HAP-1 (cell line): ENCODE results near the gene PPIL6.

Source experiments
- DNase-seq, 2 experiments: peaks; one replicate each; pipeline ENCODE4 v3.0.0-alpha.2; 2016 to 2020; ENCODE audit warnings: low spot score in 2 of 2
- H3K27me3 ChIP-seq: fragments of 250-450 bp; sonication (Bioruptor Pico); 2 replicates; pipeline ENCODE4 v1.5.1; 2020; ENCODE audit warnings: low read depth, mild to moderate bottlenecking, moderate library complexity
- H3K36me3 ChIP-seq: fragments of 250-450 bp; sonication (Bioruptor Pico); replicated peaks from 2 replicates; pipeline ENCODE4 v1.5.1; 2020; ENCODE audit warnings: mild to moderate bottlenecking
- H3K4me1 ChIP-seq: fragments of 250-450 bp; sonication (Bioruptor Pico); 2 replicates; pipeline ENCODE4 v1.5.1; 2020; ENCODE audit warnings: mild to moderate bottlenecking
- H3K4me3 ChIP-seq: fragments of 250-450 bp; sonication (Bioruptor Pico); 2 replicates; pipeline ENCODE4 v1.5.1; 2020; ENCODE audit warnings: mild to moderate bottlenecking, moderate library complexity
- H3K9me3 ChIP-seq: fragments of 250-450 bp; sonication (Bioruptor Pico); 2 replicates; pipeline ENCODE4 v1.5.1; 2020; ENCODE audit warnings: mild to moderate bottlenecking, moderate library complexity
- in situ Hi-C: fragments of 300-500 bp; cut with MboI; formaldehyde crosslinking; loops from 3 replicates; pipeline ENCODE4 v1.14.3; 2020; ENCODE audit warnings: low sequenced_read_pairs, inconsistent platforms, mixed read lengths

Gene PPIL6

GRCh38 chr6:109428889-109429477, 11.4 kb downstream of the PPIL6 start:
- Histone ChIP-seq H3K9me3 (no peaks in the 10 kb centered on the region), H3K27me3 (no peaks in the 10 kb centered on the region), H3K36me3 (no peaks in the 10 kb centered on the region), H3K4me3 (no peak overlapping the region), H3K4me1 (peaks cover 2% of the 10 kb centered on the region; the same call in 1 of the 2 replicates)
- in situ Hi-C loops, result no loop called here
- no peak for DNase-seq

DNA sequence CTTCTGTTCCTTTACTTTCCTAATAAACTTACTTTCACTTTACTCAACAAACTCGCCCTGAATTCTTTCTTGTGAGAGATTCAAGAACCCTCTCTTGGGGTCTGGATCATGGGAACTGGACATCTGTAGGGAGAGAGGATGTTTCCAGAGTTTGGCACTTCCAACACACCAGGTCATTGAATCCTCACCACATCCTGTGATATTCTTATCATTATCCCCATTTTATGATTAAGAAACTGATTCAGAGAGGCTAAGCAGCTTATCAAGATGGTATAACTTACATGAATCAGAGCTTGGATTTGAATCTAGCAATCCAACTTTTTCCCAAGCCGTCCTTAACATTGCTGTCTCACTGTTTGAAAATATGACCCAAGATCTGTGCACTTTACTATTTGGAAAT, 15.5 kb downstream of the PPIL6 start:
- Histone ChIP-seq H3K27me3 (0 out of 2 replicates have a peak, but pooled peaks cover 3% of the 10 kb centered on the region), H3K4me1 (no peaks in the 10 kb centered on the region), H3K36me3 (no peaks in the 10 kb centered on the region), H3K9me3 (no peaks in the 10 kb centered on the region), H3K4me3 (no peak overlapping the region)
- in situ Hi-C loops, result no loop called here
- no peak for DNase-seq

DNA sequence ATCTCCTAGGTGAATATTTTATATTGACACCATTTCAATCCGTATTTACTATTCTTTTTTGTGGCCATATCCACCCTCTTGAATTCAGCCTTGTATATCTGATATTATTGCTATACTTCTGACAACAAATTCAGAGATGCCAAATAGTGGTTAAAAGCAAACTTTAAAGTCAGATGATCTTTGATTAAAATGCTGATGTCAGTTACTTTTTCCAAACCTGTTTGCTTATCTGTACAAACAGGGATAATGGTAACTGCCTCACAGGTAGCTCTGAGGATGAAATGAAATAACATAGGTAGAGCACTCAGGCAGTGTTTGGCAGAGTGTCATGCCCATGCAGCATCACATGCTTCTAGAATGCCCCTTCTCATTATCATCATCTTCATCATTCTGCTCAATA, 19.2 kb downstream of the PPIL6 start:
- Histone ChIP-seq H3K9me3 (no peaks in the 10 kb centered on the region), H3K4me3 (no peak overlapping the region), H3K4me1 (no peaks in the 10 kb centered on the region), H3K36me3 (no peaks in the 10 kb centered on the region), H3K27me3 (0 out of 2 replicates have a peak, but pooled peaks cover 3% of the 10 kb centered on the region)
- in situ Hi-C loops, result no loop called here
- DNase-seq, result no peak

DNA sequence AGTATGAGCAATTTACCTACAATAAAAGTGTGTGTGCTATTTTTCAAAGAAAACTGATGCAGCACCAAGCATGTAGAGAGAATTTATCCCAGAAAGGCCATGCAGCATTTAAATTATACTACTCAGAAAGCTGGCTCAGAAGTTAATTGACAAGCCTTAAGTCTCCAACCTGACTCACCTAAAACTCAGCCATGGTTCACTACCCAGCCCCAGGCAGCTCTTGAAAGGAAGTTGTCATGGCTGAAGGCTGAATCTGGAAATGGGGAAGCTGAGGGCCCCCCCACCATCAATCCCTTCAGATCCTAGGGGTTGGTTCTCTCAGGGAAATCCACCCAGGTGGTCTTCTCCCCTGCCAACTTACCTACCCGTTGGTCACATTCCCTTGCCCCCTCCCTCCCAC, 19.7 kb downstream of the PPIL6 start:
- Histone ChIP-seq H3K27me3 (0 out of 2 replicates have a peak, but pooled peaks cover 3% of the 10 kb centered on the region), H3K4me3 (no peak overlapping the region), H3K36me3 (no peaks in the 10 kb centered on the region), H3K9me3 (no peaks in the 10 kb centered on the region), H3K4me1 (no peaks in the 10 kb centered on the region)
- DNase-seq, result no peak
- in situ Hi-C loops, result no loop called here

GRCh38 chr6:109417646-109418045, 22.8 kb downstream of the PPIL6 start:
- H3K4me1 ChIP-seq, result no peaks in the 10 kb centered on the region
- H3K4me3 ChIP-seq, result no peak overlapping the region
- no peak for DNase-seq
- in situ Hi-C loops, result no loop called here
- H3K9me3 ChIP-seq, result no peaks in the 10 kb centered on the region
- H3K27me3 ChIP-seq, result 0 out of 2 replicates have a peak, but pooled peaks cover 3% of the 10 kb centered on the region
- no peaks in the 10 kb centered on the region for H3K36me3 ChIP-seq

DNA sequence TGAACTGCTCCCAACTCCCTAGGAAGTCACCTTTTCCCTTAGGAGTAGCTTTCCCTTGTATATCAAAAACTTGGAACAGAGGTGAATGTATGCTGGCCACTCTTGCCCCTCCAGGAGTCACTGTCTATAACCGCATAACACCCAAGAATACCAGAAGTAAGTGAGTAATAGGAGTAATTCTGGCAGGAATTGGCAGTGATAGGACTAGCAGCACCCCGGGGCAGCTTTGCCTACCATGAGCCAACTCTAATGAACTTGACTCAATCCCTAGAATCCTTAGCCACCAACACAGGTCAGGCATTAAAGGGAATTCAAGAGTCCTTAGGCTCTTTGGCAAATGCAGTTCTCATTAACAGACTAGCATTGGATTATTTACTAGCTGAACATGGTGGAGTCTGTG, 29.4 kb downstream of the PPIL6 start:
- Histone ChIP-seq H3K36me3 (no peaks in the 10 kb centered on the region), H3K4me3 (no peak overlapping the region), H3K4me1 (no peaks in the 10 kb centered on the region), H3K27me3 (peaks cover 3% of the 10 kb centered on the region; the same call in 1 of the 2 replicates), H3K9me3 (no peaks in the 10 kb centered on the region)
- in situ Hi-C loops, result no loop called here
- no peak for DNase-seq

DNA sequence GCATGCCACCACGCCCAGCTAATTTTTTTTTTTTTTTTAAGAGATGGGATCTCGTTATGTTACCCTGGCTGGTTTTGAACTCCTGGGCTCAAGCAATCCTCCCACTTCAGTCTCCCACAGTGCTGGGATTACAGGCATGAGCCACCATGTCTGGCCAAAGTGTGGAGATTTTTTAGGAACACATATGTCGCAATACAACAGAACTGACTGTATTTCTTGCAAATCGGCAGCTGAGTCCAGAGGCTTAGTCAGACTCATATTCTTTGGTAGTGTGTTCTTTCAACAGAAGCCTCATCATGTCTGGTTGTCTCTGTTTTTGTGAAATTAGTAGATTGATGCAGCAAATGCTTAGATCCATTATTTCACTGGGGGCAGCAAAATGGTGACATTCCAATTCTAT, 34.2 kb downstream of the PPIL6 start:
- Histone ChIP-seq H3K9me3 (no peaks in the 10 kb centered on the region), H3K27me3 (peaks cover 3% of the 10 kb centered on the region; the same call in 1 of the 2 replicates), H3K36me3 (no peaks in the 10 kb centered on the region), H3K4me1 (no peaks in the 10 kb centered on the region), H3K4me3 (no peak overlapping the region)
- in situ Hi-C loops, result no loop called here
- no peak for DNase-seq

DNA sequence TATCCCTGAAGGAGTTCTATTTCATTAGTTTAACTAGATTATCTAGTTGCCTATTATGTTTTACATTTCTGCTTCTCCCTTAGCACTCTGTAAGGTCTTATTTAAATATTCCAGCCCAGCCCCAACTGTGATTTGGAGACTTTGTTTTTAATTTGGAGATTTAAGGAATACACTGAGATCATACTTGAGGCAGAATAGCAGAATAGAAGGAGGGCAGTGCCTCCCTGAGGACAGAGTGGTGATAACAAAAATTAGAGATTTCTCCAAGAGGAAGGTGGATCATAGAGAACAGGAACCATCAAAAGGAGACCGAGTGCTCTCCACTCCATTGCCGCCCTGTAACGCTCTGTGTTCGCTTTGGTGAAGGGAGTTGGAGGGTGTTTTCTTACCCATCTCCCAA, 43.4 kb downstream of the PPIL6 start:
- Histone ChIP-seq H3K27me3 (no peaks in the 10 kb centered on the region), H3K4me3 (no peak overlapping the region)
- DNase-seq, result no peak

GRCh38 chr6:109396046-109396718, 44.2 kb downstream of the PPIL6 start:
- in situ Hi-C loops, result loop anchor here (25.0 kb wide), 1 partner anchor 859 kb away; no protein-coding TSS in a partner anchor
- no peaks in the 10 kb centered on the region for H3K4me1 ChIP-seq
- H3K27me3 ChIP-seq, result no peaks in the 10 kb centered on the region
- DNase-seq, result no peak
- H3K36me3 ChIP-seq, result no peaks in the 10 kb centered on the region
- H3K9me3 ChIP-seq, result no peaks in the 10 kb centered on the region
- no peak overlapping the region for H3K4me3 ChIP-seq

More for the DNA sequence above, 43.4 kb downstream of the PPIL6 start:
- in situ Hi-C loops, result loop anchor here (25.0 kb wide), 1 partner anchor 860 kb away; no protein-coding TSS in a partner anchor
- Histone ChIP-seq H3K9me3 (no peaks in the 10 kb centered on the region), H3K36me3 (no peaks in the 10 kb centered on the region), H3K4me1 (no peaks in the 10 kb centered on the region)

GRCh38 chr6:109393886-109394281, 46.5 kb downstream of the PPIL6 start:
- Histone ChIP-seq H3K4me3 (no peak overlapping the region), H3K36me3 (no peaks in the 10 kb centered on the region), H3K4me1 (no peaks in the 10 kb centered on the region), H3K9me3 (no peaks in the 10 kb centered on the region), H3K27me3 (no peaks in the 10 kb centered on the region)
- in situ Hi-C loops, result loop anchor here (25.0 kb wide), 1 partner anchor 857 kb away; no protein-coding TSS in a partner anchor
- no peak for DNase-seq

DNA sequence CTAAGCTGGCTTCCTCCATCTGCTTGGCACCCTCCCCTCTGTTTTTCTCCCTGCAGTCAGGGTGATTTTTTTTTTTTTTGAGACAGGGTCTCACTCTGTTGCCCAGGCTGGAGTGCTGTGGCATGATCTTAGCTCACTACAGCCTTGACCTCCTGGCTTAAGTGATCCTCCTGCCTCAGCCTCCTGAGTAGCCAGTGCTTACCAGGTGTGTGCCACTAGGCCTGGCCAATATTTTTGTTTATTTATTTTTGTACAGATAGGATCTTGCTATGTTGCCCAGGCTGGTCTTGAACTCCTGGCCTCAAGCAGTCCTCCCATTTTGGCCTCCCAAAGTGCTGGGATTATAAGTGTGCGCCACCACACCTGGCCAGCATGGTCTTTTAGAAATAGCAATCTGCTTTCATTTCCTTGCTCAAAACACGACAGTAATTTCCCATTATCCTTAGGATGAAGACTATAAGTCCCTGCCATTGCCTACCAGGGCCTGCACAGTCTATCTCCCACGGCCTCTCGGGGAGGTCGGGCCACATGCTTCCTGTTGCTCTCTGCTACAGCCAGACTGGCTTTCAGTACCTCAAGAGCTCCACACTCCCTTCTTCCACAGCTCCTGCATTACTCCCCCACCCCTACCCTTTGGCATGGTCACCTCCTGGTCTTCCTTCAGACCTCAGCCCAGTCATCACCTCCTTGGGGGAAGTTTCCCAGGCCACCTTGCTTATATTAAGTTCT, 47.1 kb downstream of the PPIL6 start:
- H3K36me3 ChIP-seq, result no peaks in the 10 kb centered on the region
- no peak for DNase-seq
- in situ Hi-C loops, result loop anchor here (25.0 kb wide), 1 partner anchor 856 kb away; no protein-coding TSS in a partner anchor
- no peaks in the 10 kb centered on the region for H3K4me1 ChIP-seq
- H3K27me3 ChIP-seq, result no peaks in the 10 kb centered on the region
- no peaks in the 10 kb centered on the region for H3K9me3 ChIP-seq
- H3K4me3 ChIP-seq, result no peak overlapping the region

- Histone ChIP-seq H3K9me3 (no peaks in the 10 kb centered on the region), H3K27me3 (no peaks in the 10 kb centered on the region), H3K36me3 (no peaks in the 10 kb centered on the region), H3K4me3 (no peak overlapping the region), H3K4me1 (no peaks in the 10 kb centered on the region)
- in situ Hi-C loops, result loop anchor here (10.0 to 25.0 kb wide), 2 partner anchors 295 to 852 kb away; partner anchors contain the start of genes CEP57L1 and SESN1
- no peak for DNase-seq
Measured at GRCh38 chr6:109389650-109390274, 50.7 kb downstream of the PPIL6 start.

- H3K4me1 ChIP-seq, result peaks cover 6% of the 10 kb centered on the region
Measured at GRCh38 chr6:109388265-109388664, 52.2 kb downstream of the PPIL6 start.

More at GRCh38 chr6:109388265-109388664, 52.2 kb downstream of the PPIL6 start:
- in situ Hi-C loops, result loop anchor here (10.0 to 25.0 kb wide), 2 partner anchors 293 to 851 kb away; partner anchors contain the start of genes CEP57L1 and SESN1
- H3K36me3 ChIP-seq, result no peaks in the 10 kb centered on the region
- no peak for DNase-seq
- H3K9me3 ChIP-seq, result no peaks in the 10 kb centered on the region
- no peak overlapping the region for H3K4me3 ChIP-seq
- H3K27me3 ChIP-seq, result no peaks in the 10 kb centered on the region
